Uterus (tissue), 2 donors: ENCODE measurements around the gene SF1.

Source experiments
- POLR2A ChIP-seq, 2 donors: fragments of 450-650 bp; IDR thresholded peaks; one replicate each; pipeline ENCODE4 v1.6.1; 2016; ENCODE audit warnings: antibody characterized with exemption in 2 of 2, mild to moderate bottlenecking in 1 of 2, moderate library complexity in 1 of 2
- TF ChIP-seq, protein P1 (sequence below), 4 experiments: fragments of 200-600 bp in 2 of 4; fragments of 450-650 bp in 2 of 4; sonication (generic) in 2 of 4; IDR thresholded peaks; one replicate each; pipeline ENCODE4 v1.5.1; 2016 to 2019; ENCODE audit warnings: antibody characterized with exemption in 4 of 4, mild to moderate bottlenecking in 2 of 4, moderate library complexity in 1 of 4

- TF ChIP-seq, protein P1, sequence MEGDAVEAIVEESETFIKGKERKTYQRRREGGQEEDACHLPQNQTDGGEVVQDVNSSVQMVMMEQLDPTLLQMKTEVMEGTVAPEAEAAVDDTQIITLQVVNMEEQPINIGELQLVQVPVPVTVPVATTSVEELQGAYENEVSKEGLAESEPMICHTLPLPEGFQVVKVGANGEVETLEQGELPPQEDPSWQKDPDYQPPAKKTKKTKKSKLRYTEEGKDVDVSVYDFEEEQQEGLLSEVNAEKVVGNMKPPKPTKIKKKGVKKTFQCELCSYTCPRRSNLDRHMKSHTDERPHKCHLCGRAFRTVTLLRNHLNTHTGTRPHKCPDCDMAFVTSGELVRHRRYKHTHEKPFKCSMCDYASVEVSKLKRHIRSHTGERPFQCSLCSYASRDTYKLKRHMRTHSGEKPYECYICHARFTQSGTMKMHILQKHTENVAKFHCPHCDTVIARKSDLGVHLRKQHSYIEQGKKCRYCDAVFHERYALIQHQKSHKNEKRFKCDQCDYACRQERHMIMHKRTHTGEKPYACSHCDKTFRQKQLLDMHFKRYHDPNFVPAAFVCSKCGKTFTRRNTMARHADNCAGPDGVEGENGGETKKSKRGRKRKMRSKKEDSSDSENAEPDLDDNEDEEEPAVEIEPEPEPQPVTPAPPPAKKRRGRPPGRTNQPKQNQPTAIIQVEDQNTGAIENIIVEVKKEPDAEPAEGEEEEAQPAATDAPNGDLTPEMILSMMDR (IDR thresholded peaks at IDR 0.05): no peak
- no peak for TF ChIP-seq POLR2A (IDR thresholded peaks at IDR 0.05)
Observed at GRCh38 chr11:64721359-64721699, 57.0 kb downstream of the SF1 start.
